ENCODE data around the gene ALX4. TPM values are rescaled to one million over a fixed set of nuclear protein-coding genes. Genes with fewer than 3 reads are reported as not detected.

ALX4 gene
- polyA plus RNA-seq, 1 of the 3 experiments (the other 2 are of a cell fraction), result under 0.01 TPM

DNA sequence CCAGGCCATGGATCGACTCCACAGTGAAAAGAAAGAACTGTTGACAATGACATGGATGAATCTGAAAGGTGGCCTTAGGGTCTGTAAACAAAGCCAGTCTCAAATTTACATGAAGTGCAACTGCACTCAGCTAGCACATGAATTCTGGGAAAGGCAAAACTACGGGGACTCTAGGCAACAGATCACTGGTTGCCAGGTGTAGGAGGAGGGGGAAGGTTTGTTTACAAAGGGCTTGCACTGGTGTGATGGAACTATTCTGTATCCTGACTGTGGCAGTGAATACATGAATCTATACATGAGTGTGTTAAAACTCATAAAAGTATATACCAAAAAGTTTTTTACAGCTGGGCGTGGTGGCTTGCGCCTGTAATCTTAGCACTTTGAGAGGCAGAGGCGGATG lies 27.3 kb downstream of the ALX4 start:
- no peaks in the 10 kb centered on the region for H3K36me3 ChIP-seq (replicated peaks in 1 of 2; ENCODE audit: control insufficient read depth in 1 of 2, insufficient read depth in 2 of 2, low read length in 1 of 2)
- DNase-seq, result no peak
- POLR2A ChIA-PET, result no interaction called here
- H3K9me2 ChIP-seq, result no peaks in the 10 kb centered on the region
- WGBS (ENCODE audit: low lambda C conversion rate), result 77% methylated on average over 5 of the region's 5 CpGs
- no peak overlapping the region for H2AFZ ChIP-seq (ENCODE audit: low read depth)
- H3F3A ChIP-seq (replicated peaks; ENCODE audit: insufficient read depth), result no peaks in the 10 kb centered on the region
- TF ChIP-seq POLR2AphosphoS5 (IDR thresholded peaks at IDR 0.05; ENCODE audit: low read depth, low read length) (no peak), RCOR1 (IDR thresholded peaks at IDR 0.05; ENCODE audit: low read length) (no peak), FOXM1 (IDR thresholded peaks at IDR 0.05; ENCODE audit: low read depth) (no peak)
- TF ChIP-seq, protein P1, sequence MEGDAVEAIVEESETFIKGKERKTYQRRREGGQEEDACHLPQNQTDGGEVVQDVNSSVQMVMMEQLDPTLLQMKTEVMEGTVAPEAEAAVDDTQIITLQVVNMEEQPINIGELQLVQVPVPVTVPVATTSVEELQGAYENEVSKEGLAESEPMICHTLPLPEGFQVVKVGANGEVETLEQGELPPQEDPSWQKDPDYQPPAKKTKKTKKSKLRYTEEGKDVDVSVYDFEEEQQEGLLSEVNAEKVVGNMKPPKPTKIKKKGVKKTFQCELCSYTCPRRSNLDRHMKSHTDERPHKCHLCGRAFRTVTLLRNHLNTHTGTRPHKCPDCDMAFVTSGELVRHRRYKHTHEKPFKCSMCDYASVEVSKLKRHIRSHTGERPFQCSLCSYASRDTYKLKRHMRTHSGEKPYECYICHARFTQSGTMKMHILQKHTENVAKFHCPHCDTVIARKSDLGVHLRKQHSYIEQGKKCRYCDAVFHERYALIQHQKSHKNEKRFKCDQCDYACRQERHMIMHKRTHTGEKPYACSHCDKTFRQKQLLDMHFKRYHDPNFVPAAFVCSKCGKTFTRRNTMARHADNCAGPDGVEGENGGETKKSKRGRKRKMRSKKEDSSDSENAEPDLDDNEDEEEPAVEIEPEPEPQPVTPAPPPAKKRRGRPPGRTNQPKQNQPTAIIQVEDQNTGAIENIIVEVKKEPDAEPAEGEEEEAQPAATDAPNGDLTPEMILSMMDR (IDR thresholded peaks at IDR 0.05), result no peak
- H3K4me3 ChIP-seq (ENCODE audit: low read depth in 2 of 2, low read length in 1 of 2), result no peak overlapping the region
- peaks cover 0 to 10% of the 10 kb centered on the region in 2 experiments; a peak in 1 of 4 replicates for H3K4me1 ChIP-seq (ENCODE audit: control insufficient read depth in 1 of 2, insufficient read depth in 2 of 2, low read depth in 1 of 2, low read length in 1 of 2)
- CTCF ChIA-PET, result interaction anchor here (1.0 kb wide), 1 partner anchor 334 kb away, joined by 3 read pairs; no protein-coding TSS in a partner anchor
- no peaks in the 10 kb centered on the region for H4K20me1 ChIP-seq (ENCODE audit: insufficient read depth)
- no peaks in the 10 kb centered on the region for H3K79me2 ChIP-seq (ENCODE audit: insufficient read depth)
- H3K27me3 ChIP-seq (ENCODE audit: insufficient read depth), result no peaks in the 10 kb centered on the region
- no peaks in the 10 kb centered on the region for H3K9me3 ChIP-seq
- H3K4me2 ChIP-seq, result no peak overlapping the region
- no peak overlapping the region for H3K9ac ChIP-seq
- H3K27ac ChIP-seq (ENCODE audit: low read depth in 2 of 2, low read length in 1 of 2), result no peak overlapping the region

DNA sequence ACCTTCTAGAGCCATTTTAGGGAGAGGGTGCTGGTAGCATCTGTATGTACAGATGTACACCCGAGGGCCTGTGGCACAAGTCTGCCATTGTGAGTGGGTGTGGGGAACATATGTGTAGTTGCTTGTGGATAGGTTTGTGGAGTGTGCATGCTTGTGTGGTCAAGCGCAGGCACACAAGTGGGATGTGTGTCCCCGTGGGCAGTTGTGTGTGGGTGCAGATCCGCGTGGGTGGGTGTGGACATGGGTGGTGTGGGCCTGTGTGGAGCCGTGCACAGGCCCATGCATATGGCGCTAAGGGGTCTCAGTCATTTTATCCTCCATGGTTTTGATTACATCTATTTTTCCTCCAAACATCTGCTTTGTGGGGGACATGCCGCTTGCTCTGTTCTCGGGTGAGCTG lies 28.8 kb downstream of the ALX4 start:
- CTCF ChIA-PET, result interaction anchor here (1.0 to 1.5 kb wide), 2 partner anchors 19 to 255 kb away, joined by 3 to 5 read pairs; no protein-coding TSS in a partner anchor

More for the DNA sequence above, 28.8 kb downstream of the ALX4 start:
- Histone ChIP-seq H3F3A (replicated peaks; ENCODE audit: insufficient read depth) (no peaks in the 10 kb centered on the region), H2AFZ (ENCODE audit: low read depth) (no peak overlapping the region), H3K4me2 (no peak overlapping the region), H3K4me1 (ENCODE audit: control insufficient read depth in 1 of 2, insufficient read depth in 2 of 2, low read depth in 1 of 2, low read length in 1 of 2) (peaks cover 0 to 15% of the 10 kb centered on the region in 2 experiments; a peak in 1 of 4 replicates), H3K79me2 (ENCODE audit: insufficient read depth) (no peaks in the 10 kb centered on the region), H3K4me3 (ENCODE audit: low read depth in 2 of 2, low read length in 1 of 2) (no peak overlapping the region), H4K20me1 (ENCODE audit: insufficient read depth) (no peaks in the 10 kb centered on the region), H3K9ac (no peak overlapping the region), H3K36me3 (replicated peaks in 1 of 2; ENCODE audit: control insufficient read depth in 1 of 2, insufficient read depth in 2 of 2, low read length in 1 of 2) (no peaks in the 10 kb centered on the region), H3K9me2 (no peaks in the 10 kb centered on the region), H3K27ac (ENCODE audit: low read depth in 2 of 2, low read length in 1 of 2) (no peak overlapping the region), H3K27me3 (ENCODE audit: insufficient read depth) (no peaks in the 10 kb centered on the region), H3K9me3 (no peaks in the 10 kb centered on the region)
- no peak for DNase-seq
- TF ChIP-seq EP300 (IDR thresholded peaks at IDR 0.05; ENCODE audit: borderline replicate concordance in 1 of 2, low read depth in 1 of 2, low read length in 1 of 2) (no peak), GATA2 (CRISPR knock-in tag; IDR thresholded peaks at IDR 0.05) (no peak), FOXJ3 (CRISPR knock-in tag; IDR thresholded peaks at IDR 0.05) (no peak), TEAD4 (IDR thresholded peaks at IDR 0.05; ENCODE audit: borderline replicate concordance, insufficient read depth) (no peak), FOXM1 (IDR thresholded peaks at IDR 0.05; ENCODE audit: low read depth) (no peak), TCF12 (IDR thresholded peaks at IDR 0.05) (no peak), YY1 (IDR thresholded peaks at IDR 0.05; ENCODE audit: low read depth) (no peak), RXRA (IDR thresholded peaks at IDR 0.05; ENCODE audit: borderline replicate concordance, low read depth) (no peak), RFX5 (IDR thresholded peaks at IDR 0.05; ENCODE audit: low read length) (no peak), NRF1 (IDR thresholded peaks at IDR 0.05; ENCODE audit: low read depth, low read length) (no peak), GABPA (IDR thresholded peaks at IDR 0.05; ENCODE audit: low read depth) (no peak), MEF2A (IDR thresholded peaks at IDR 0.05; ENCODE audit: borderline replicate concordance, low read depth) (no peak), ELF1 (IDR thresholded peaks at IDR 0.05) (no peak), TAF1 (IDR thresholded peaks at IDR 0.05; ENCODE audit: borderline replicate concordance, low read depth, low read length) (no peak)
- TF ChIP-seq, protein P2, sequence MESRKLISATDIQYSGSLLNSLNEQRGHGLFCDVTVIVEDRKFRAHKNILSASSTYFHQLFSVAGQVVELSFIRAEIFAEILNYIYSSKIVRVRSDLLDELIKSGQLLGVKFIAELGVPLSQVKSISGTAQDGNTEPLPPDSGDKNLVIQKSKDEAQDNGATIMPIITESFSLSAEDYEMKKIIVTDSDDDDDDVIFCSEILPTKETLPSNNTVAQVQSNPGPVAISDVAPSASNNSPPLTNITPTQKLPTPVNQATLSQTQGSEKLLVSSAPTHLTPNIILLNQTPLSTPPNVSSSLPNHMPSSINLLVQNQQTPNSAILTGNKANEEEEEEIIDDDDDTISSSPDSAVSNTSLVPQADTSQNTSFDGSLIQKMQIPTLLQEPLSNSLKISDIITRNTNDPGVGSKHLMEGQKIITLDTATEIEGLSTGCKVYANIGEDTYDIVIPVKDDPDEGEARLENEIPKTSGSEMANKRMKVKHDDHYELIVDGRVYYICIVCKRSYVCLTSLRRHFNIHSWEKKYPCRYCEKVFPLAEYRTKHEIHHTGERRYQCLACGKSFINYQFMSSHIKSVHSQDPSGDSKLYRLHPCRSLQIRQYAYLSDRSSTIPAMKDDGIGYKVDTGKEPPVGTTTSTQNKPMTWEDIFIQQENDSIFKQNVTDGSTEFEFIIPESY (IDR thresholded peaks at IDR 0.05; ENCODE audit: borderline replicate concordance, low read depth), result no peak
- TF ChIP-seq, protein P3, sequence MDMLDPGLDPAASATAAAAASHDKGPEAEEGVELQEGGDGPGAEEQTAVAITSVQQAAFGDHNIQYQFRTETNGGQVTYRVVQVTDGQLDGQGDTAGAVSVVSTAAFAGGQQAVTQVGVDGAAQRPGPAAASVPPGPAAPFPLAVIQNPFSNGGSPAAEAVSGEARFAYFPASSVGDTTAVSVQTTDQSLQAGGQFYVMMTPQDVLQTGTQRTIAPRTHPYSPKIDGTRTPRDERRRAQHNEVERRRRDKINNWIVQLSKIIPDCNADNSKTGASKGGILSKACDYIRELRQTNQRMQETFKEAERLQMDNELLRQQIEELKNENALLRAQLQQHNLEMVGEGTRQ (IDR thresholded peaks at IDR 0.05; ENCODE audit: borderline replicate concordance, low read depth, low read length), result no peak
- 87% methylated on average over 9 of the region's 9 CpGs for WGBS (ENCODE audit: low lambda C conversion rate)
- POLR2A ChIA-PET, result no interaction called here

Data from SK-N-SH (cell line).